Measurements from ENCODE around the gene POLR1A.

GRCh38 chr2:86027922-86028765, 77.5 kb downstream of the POLR1A start:
- no peak for TF ChIP-seq POLR2A (IDR thresholded peaks at IDR 0.05)
- no peak for TF ChIP-seq CTCF (IDR thresholded peaks at IDR 0.05)
- TF ChIP-seq EP300 (IDR thresholded peaks at IDR 0.05): no peak
